K562 (cell line): Measurements from ENCODE around the gene MTERF4. TPM values are rescaled to one million over a fixed set of nuclear protein-coding genes. Genes with fewer than 3 reads are reported as not detected.

ENCODE experiments used
- ATAC-seq: fragments of 200-7000 bp; cut with Tn5 transposase; 3 replicates; pipeline ENCODE4 v1.9.1; 2020; ENCODE audit warnings: moderate library complexity
- BruUV-seq: library from RNA; stranded (reverse); fragments of 400-500 nt; replicated peaks from 2 replicates; lab custom pipeline; 2021; lab: Mats Ljungman, UMichigan
- CTCF ChIA-PET: fragments of 300-600 bp; formaldehyde crosslinking; extraction: SDS; loops from one replicate; lab custom pipeline; 2021; ENCODE audit warnings: low intra/inter-chr PET ratio; lab: Yijun Ruan, JAX
- POLR2A ChIA-PET: fragments of 300-600, 350-650 bp; sonication (Branson Sonifier 250); formaldehyde crosslinking; extraction: SDS; loops from one replicate; lab custom pipeline; 2021; ENCODE audit warnings: antibody characterized with exemption, inconsistent platforms; lab: Yijun Ruan, JAX
- DNase-seq, 4 experiments: peaks; one replicate each; pipeline versions ENCODE4 v3.0.0 to v3.0.0-alpha.2; 2011 to 2018; ENCODE audit warnings: low spot score in 3 of 4, mixed read lengths in 3 of 4; ENCODE audit errors: extremely low read depth in 1 of 4
- FAIRE-seq: peaks from 2 replicates; lab custom pipeline; 2011; peaks lifted over from hg19 to GRCh38; lab: Jason Lieb, UNC
- H2AFZ ChIP-seq: 2 replicates; pipeline ENCODE4 v1.6.0; 2011; ENCODE audit warnings: low read depth, low read length, control low read depth, inconsistent platforms
- H3K27ac ChIP-seq: fragments of 200-600 bp; 3 replicates; pipeline ENCODE4 v1.8.0; 2011; ENCODE audit warnings: low read depth, mild to moderate bottlenecking, control low read depth, inconsistent platforms, low read length, moderate library complexity, mixed read lengths; ENCODE audit errors: extremely low read depth
- H3K27me3 ChIP-seq, 2 experiments: fragments of 300-600 bp in 1 of 2; 2 replicates in 1 of 2; 3 replicates in 1 of 2; pipeline versions ENCODE4 v1.6.0 to v1.8.0; 2011; ENCODE audit warnings: inconsistent platforms in 2 of 2, low read length in 2 of 2, mild to moderate bottlenecking in 1 of 2, mixed read lengths in 1 of 2, moderate library complexity in 1 of 2; ENCODE audit not compliant: control insufficient read depth in 2 of 2, insufficient read depth in 2 of 2
- H3K36me3 ChIP-seq: fragments of 300-600 bp; 3 replicates; pipeline ENCODE4 v1.8.0; 2011; ENCODE audit warnings: mild to moderate bottlenecking, low read length, inconsistent platforms; ENCODE audit not compliant: control insufficient read depth, insufficient read depth
- H3K4me1 ChIP-seq, 2 experiments: fragments of 200-600 bp in 1 of 2; replicated peaks in 1 of 2; 2 replicates in 1 of 2; 3 replicates in 1 of 2; pipeline versions ENCODE4 v1.5.1 to v1.8.0; 2011; ENCODE audit warnings: inconsistent platforms in 2 of 2, low read length in 2 of 2, mild to moderate bottlenecking in 1 of 2, mixed read lengths in 1 of 2, moderate library complexity in 1 of 2; ENCODE audit not compliant: control insufficient read depth in 2 of 2, insufficient read depth in 2 of 2
- H3K4me2 ChIP-seq: 2 replicates; pipeline ENCODE4 v1.6.1; 2011; ENCODE audit warnings: low read length, control low read depth, inconsistent platforms, mixed read lengths; ENCODE audit not compliant: insufficient read depth
- H3K4me3 ChIP-seq: fragments of 200-600 bp; sonication (generic), shearing (Covaris generic); 2 replicates; pipeline ENCODE4 v1.5.1; 2016; ENCODE audit warnings: control low read depth, inconsistent platforms
- H3K79me2 ChIP-seq: fragments of 200-600 bp; 3 replicates; pipeline ENCODE4 v1.8.0; 2011; ENCODE audit warnings: low read length, inconsistent platforms; ENCODE audit not compliant: control insufficient read depth, insufficient read depth
- H3K9ac ChIP-seq, 2 experiments: 2 replicates each; pipeline versions ENCODE4 v1.6.0 to v1.6.1; 2011; ENCODE audit warnings: low read depth in 2 of 2, low read length in 2 of 2, control low read depth in 1 of 2, inconsistent platforms in 1 of 2, mild to moderate bottlenecking in 1 of 2, mixed read lengths in 1 of 2; ENCODE audit not compliant: insufficient read depth in 1 of 2
- H3K9me1 ChIP-seq: one replicate; pipeline ENCODE4 v1.6.0; 2011; ENCODE audit warnings: inconsistent platforms, mild to moderate bottlenecking, low read length, moderate library complexity; ENCODE audit not compliant: control insufficient read depth, insufficient read depth
- H3K9me3 ChIP-seq: replicated peaks from 2 replicates; pipeline ENCODE4 v1.5.1; 2011; ENCODE audit warnings: low read depth, low read length, inconsistent platforms; ENCODE audit not compliant: control insufficient read depth, insufficient read depth
- H4K20me1 ChIP-seq: replicated peaks from 2 replicates; pipeline ENCODE4 v1.6.1; 2011; ENCODE audit warnings: low read length, inconsistent platforms, mixed read lengths; ENCODE audit not compliant: control insufficient read depth, insufficient read depth
- ARID3B ChIP-seq: fragments of 250-450 bp; sonication (Bioruptor Pico); IDR thresholded peaks from 2 replicates; pipeline ENCODE4 v1.4.0; 2020; ENCODE audit warnings: borderline replicate concordance
- PRDM10 ChIP-seq: fragments of 450-650 bp; IDR thresholded peaks from 2 replicates; pipeline ENCODE4 v1.6.1; 2018; ENCODE audit not compliant: partially characterized antibody
- ZNF318 ChIP-seq, 2 experiments: fragments of 450-650 bp; IDR thresholded peaks; 2 replicates each; pipeline ENCODE4 v1.6.1; 2016; ENCODE audit warnings: mild to moderate bottlenecking in 2 of 2, borderline replicate concordance in 1 of 2, low read depth in 1 of 2, moderate library complexity in 1 of 2
- ZNF444 ChIP-seq: fragments of 250-450 bp; sonication (Bioruptor Pico); IDR thresholded peaks from 2 replicates; pipeline ENCODE4 v1.4.0; 2020; ENCODE audit warnings: mild to moderate bottlenecking, moderate library complexity
- WGBS: fragments of 100-300 bp; shearing (Covaris generic); methylation state at CpG from one replicate; pipeline ENCODE4 v1.1.6; 2016; ENCODE audit warnings: low coverage, mixed read lengths; ENCODE audit not compliant: insufficient coverage; ENCODE audit errors: missing lambda C conversion rate; 5-methylcytosine and 5-hydroxymethylcytosine counted together
- in situ Hi-C: fragments of 300-500 bp; cut with MboI; formaldehyde crosslinking; loops from 4 replicates; pipeline ENCODE4 v1.15.0; 2018; ENCODE audit warnings: inconsistent platforms, mixed read lengths
- intact Hi-C: fragments of 100-400 bp; cut with micrococcal nuclease; formaldehyde crosslinking; loops from 2 replicates; pipeline ENCODE4 v1.14.2; 2022
- polyA plus RNA-seq, 8 experiments: library from polyadenylated mRNA; depleted of rRNA in 4 of 8; stranded (reverse) in 5 of 8; unstranded in 3 of 8; fragments of >200 nt; fragmentation: Nextera tagmentation in 2 of 8; fragmentation: Illumina TruSeq in 1 of 8; extraction: Ambion mirVana in 2 of 8; extraction: Trizol in 1 of 8; gene quantifications; 2 replicates each; pipeline versions ENCODE4 v1.2.1 to v1.2.3, GENCODE V29; 2011 to 2014; ENCODE audit warnings: inconsistent platforms in 1 of 8, missing spikeins in 1 of 8
- total RNA-seq, 7 experiments: library from RNA; depleted of rRNA in 6 of 7; stranded (reverse); fragments of >200 nt in 6 of 7; fragmentation: Illumina TruSeq in 2 of 7; extraction: Trizol in 2 of 7; gene quantifications; 2 replicates each; pipeline versions ENCODE4 v1.2.1 to v1.2.3, GENCODE V29; 2011 to 2021; ENCODE audit warnings: low replicate concordance in 1 of 7

Gene MTERF4
- total and polyA plus RNA-seq, 9 of the 15 experiments (the other 6 are each of a cell fraction or from before 2014, with no cell fraction given) = 15.3 to 29.6 (median 21.2) TPM

- Histone ChIP-seq H3K9me3 (no peaks in the 10 kb centered on the region), H3K4me1 (no peaks in the 10 kb centered on the region), H2AFZ (no peak overlapping the region), H3K4me3 (no peak overlapping the region), H3K36me3 (peaks cover 67% of the 10 kb centered on the region; the same call in 2 of the 3 replicates), H3K9ac (no peak overlapping the region), H3K4me2 (no peak overlapping the region)
- DNase-seq = no peak
- in situ Hi-C loops (no loop called here), intact Hi-C loops (no loop called here)
- no peak for FAIRE-seq
- ATAC-seq = no peak
- TF ChIP-seq ARID3B (CRISPR knock-in tag) = no peak
- TF ChIP-seq PRDM10 = peak; percentile 81
- no peak for TF ChIP-seq ZNF318 (IDR thresholded peaks at IDR 0.05; ENCODE audit: borderline replicate concordance in 1 of 2, low read depth in 1 of 2)
- no peak for TF ChIP-seq ZNF444 (CRISPR knock-in tag)
- TF ChIP-seq, all 486 proteins: peak for 1
- Histone ChIP-seq H3K27ac (no peak overlapping the region), H3K9me1 (no peaks in the 10 kb centered on the region), H3K27me3 (no peaks in the 10 kb centered on the region), H4K20me1 (no peaks in the 10 kb centered on the region), H3K79me2 (no peaks in the 10 kb centered on the region)
- ChIA-PET POLR2A (interaction anchor here (1.2 to 2.2 kb wide), 2 partner anchors 10 to 11 kb away, joined by 5 to 6 read pairs; partner anchors contain the start of gene MTERF4), CTCF (no interaction called here)
- WGBS = 71% methylated on average over 4 of the region's 10 CpGs
- BruUV-seq = no TSS peak
Measured at GRCh38 chr2:241091201-241091600, 10.9 kb downstream of the MTERF4 start.
